ENCODE results near the gene SH3BGRL2. TPM values are rescaled to one million over a fixed set of nuclear protein-coding genes. Genes with fewer than 3 reads are reported as not detected.

Gene SH3BGRL2
- total RNA-seq, 6 experiments from 2014 or later: 0.14 to 0.43 (median 0.23) TPM

- no peak for DNase-seq
- H3K36me3 Mint-ChIP-seq (ENCODE audit: low read depth): no peaks in the 10 kb centered on the region
- H3K9me3 Mint-ChIP-seq: no peaks in the 10 kb centered on the region
- TF ChIP-seq, protein P1, sequence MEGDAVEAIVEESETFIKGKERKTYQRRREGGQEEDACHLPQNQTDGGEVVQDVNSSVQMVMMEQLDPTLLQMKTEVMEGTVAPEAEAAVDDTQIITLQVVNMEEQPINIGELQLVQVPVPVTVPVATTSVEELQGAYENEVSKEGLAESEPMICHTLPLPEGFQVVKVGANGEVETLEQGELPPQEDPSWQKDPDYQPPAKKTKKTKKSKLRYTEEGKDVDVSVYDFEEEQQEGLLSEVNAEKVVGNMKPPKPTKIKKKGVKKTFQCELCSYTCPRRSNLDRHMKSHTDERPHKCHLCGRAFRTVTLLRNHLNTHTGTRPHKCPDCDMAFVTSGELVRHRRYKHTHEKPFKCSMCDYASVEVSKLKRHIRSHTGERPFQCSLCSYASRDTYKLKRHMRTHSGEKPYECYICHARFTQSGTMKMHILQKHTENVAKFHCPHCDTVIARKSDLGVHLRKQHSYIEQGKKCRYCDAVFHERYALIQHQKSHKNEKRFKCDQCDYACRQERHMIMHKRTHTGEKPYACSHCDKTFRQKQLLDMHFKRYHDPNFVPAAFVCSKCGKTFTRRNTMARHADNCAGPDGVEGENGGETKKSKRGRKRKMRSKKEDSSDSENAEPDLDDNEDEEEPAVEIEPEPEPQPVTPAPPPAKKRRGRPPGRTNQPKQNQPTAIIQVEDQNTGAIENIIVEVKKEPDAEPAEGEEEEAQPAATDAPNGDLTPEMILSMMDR (IDR thresholded peaks at IDR 0.05): no peak
- H3K4me1 Mint-ChIP-seq (ENCODE audit: low read depth): no peaks in the 10 kb centered on the region
- no peaks in the 10 kb centered on the region; the same call in none of the 2 replicates for H3K27me3 Mint-ChIP-seq (ENCODE audit: insufficient read depth)
- H3K4me3 Mint-ChIP-seq: no peak overlapping the region
- no peak overlapping the region for H3K27ac Mint-ChIP-seq
These were observed 21.9 kb upstream of the SH3BGRL2 start for GRCh38 chr6:79609225-79609595.

GRCh38 chr6:79610306-79611009, 20.7 kb upstream of the SH3BGRL2 start:
- no peaks in the 10 kb centered on the region for H3K4me1 Mint-ChIP-seq (ENCODE audit: low read depth)
- no peak for DNase-seq
- no peak overlapping the region for H3K4me3 Mint-ChIP-seq
- TF ChIP-seq, protein P1 (IDR thresholded peaks at IDR 0.05): no peak
- no peaks in the 10 kb centered on the region for H3K36me3 Mint-ChIP-seq (ENCODE audit: low read depth)
- H3K27ac Mint-ChIP-seq: no peak overlapping the region
- no peaks in the 10 kb centered on the region; the same call in none of the 2 replicates for H3K27me3 Mint-ChIP-seq (ENCODE audit: insufficient read depth)
- H3K9me3 Mint-ChIP-seq: no peaks in the 10 kb centered on the region

GRCh38 chr6:79612457-79612856, 18.7 kb upstream of the SH3BGRL2 start:
- Mint-ChIP-seq H3K9me3 (no peaks in the 10 kb centered on the region), H3K27me3 (ENCODE audit: insufficient read depth) (peaks cover 8% of the 10 kb centered on the region), H3K36me3 (ENCODE audit: low read depth) (no peaks in the 10 kb centered on the region), H3K4me3 (no peak overlapping the region), H3K27ac (no peak overlapping the region), H3K4me1 (ENCODE audit: low read depth) (no peaks in the 10 kb centered on the region)
- no peak for DNase-seq
- TF ChIP-seq, protein P1 (IDR thresholded peaks at IDR 0.05): no peak

DNA sequence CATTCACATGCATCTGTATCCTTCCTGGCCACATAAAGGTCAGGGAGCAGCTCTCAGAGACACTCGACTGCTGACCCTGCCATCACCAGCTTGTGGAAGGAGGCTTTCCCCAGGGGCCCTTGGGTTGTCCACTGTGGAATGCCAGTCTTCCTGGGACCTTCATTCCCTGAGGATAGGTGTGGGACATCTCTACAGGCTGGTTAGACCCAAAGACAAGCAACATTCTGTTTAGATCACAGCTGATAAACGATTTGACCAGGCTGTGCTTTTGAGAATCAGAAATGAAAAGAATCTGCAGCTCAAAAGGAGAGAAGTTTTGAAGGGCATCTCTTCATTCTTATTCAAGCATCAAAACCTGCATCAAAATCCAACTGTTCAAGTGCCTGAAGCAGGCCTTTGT, 18.2 kb upstream of the SH3BGRL2 start:
- TF ChIP-seq, protein P1 (IDR thresholded peaks at IDR 0.05): no peak
- H3K4me1 Mint-ChIP-seq (ENCODE audit: low read depth): no peaks in the 10 kb centered on the region
- H3K9me3 Mint-ChIP-seq: no peaks in the 10 kb centered on the region
- no peaks in the 10 kb centered on the region for H3K36me3 Mint-ChIP-seq (ENCODE audit: low read depth)
- no peak overlapping the region for H3K27ac Mint-ChIP-seq
- H3K4me3 Mint-ChIP-seq: no peak overlapping the region
- H3K27me3 Mint-ChIP-seq (ENCODE audit: insufficient read depth): peaks cover 8% of the 10 kb centered on the region
- DNase-seq: no peak

DNA sequence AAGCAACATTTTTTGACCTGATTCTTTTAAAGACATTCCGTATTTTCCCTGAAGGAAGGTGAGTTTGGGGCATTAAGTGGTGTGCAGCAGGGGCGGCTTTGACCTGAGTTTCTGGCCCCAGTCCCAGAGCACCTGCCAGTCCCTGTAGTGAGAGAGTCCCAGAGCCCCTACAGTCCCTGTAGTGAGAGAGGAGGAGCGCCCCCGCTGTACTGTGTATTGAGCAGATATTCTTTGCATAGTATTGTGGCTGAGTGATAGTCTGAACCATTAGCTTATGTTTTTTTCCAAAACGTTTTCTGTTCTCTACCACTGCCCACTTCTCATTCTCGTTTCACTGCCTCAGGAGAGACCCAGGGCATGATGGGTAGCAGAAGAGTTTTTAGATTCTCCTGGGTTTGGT, 17.2 kb upstream of the SH3BGRL2 start:
- Mint-ChIP-seq H3K27ac (no peak overlapping the region), H3K4me3 (no peak overlapping the region)
- no peak for DNase-seq

More for the DNA sequence above, 17.2 kb upstream of the SH3BGRL2 start:
- Mint-ChIP-seq H3K27me3 (ENCODE audit: insufficient read depth) (peaks cover 8% of the 10 kb centered on the region), H3K4me1 (ENCODE audit: low read depth) (no peaks in the 10 kb centered on the region), H3K36me3 (ENCODE audit: low read depth) (no peaks in the 10 kb centered on the region), H3K9me3 (no peaks in the 10 kb centered on the region)
- TF ChIP-seq, protein P1 (IDR thresholded peaks at IDR 0.05): no peak
